MM.1S (cell line): ENCODE measurements around the gene SERPINA4.

Experiments used
- DNase-seq: peaks from one replicate; pipeline ENCODE4 v3.0.0-alpha.2; 2015
- H2AFZ ChIP-seq: fragments of 300-600 bp; sonication (generic); 2 replicates; pipeline ENCODE4 v1.6.0; 2016; ENCODE audit warnings: antibody characterized with exemption, low read length
- H3F3A ChIP-seq: fragments of 300-600 bp; sonication (generic); 2 replicates; pipeline ENCODE4 v1.6.1; 2016; ENCODE audit warnings: mild to moderate bottlenecking, antibody characterized with exemption, low read length, moderate library complexity, mixed read lengths; ENCODE audit not compliant: insufficient read depth
- H3K27ac ChIP-seq: fragments of 300-600 bp; sonication (generic); 2 replicates; pipeline ENCODE4 v1.5.1; 2016; ENCODE audit warnings: mild to moderate bottlenecking, low read length
- H3K27me3 ChIP-seq: fragments of 300-600 bp; sonication (generic); replicated peaks from 2 replicates; pipeline ENCODE4 v1.6.0; 2016; ENCODE audit warnings: low read length; ENCODE audit not compliant: insufficient read depth
- H3K36me3 ChIP-seq: fragments of 300-600 bp; sonication (generic); replicated peaks from 2 replicates; pipeline ENCODE4 v1.6.1; 2016; ENCODE audit warnings: mild to moderate bottlenecking, low read length, mixed read lengths; ENCODE audit not compliant: insufficient read depth
- H3K4me1 ChIP-seq: fragments of 300-600 bp; sonication (generic); 2 replicates; pipeline ENCODE4 v1.6.1; 2016; ENCODE audit warnings: low read length, mixed read lengths
- H3K4me2 ChIP-seq: fragments of 300-600 bp; sonication (generic); 2 replicates; pipeline ENCODE4 v1.6.0; 2016; ENCODE audit warnings: low read depth, low read length
- H3K4me3 ChIP-seq: fragments of 300-600 bp; sonication (generic); 2 replicates; pipeline ENCODE4 v1.5.1; 2016; ENCODE audit warnings: low read length, mixed read lengths
- H3K79me2 ChIP-seq: fragments of 300-600 bp; sonication (generic); 2 replicates; pipeline ENCODE4 v1.6.1; 2016; ENCODE audit warnings: mixed run types, low read length, mixed read lengths
- H3K9ac ChIP-seq: fragments of 300-600 bp; sonication (generic); 2 replicates; pipeline ENCODE4 v1.6.1; 2016; ENCODE audit warnings: low read length, mixed read lengths
- H3K9me2 ChIP-seq: fragments of 300-600 bp; sonication (generic); replicated peaks from 2 replicates; pipeline ENCODE4 v1.6.1; 2016; ENCODE audit warnings: mild to moderate bottlenecking, low read length, mixed read lengths; ENCODE audit not compliant: insufficient read depth
- H3K9me3 ChIP-seq: fragments of 300-600 bp; sonication (generic); replicated peaks from 2 replicates; pipeline ENCODE4 v1.6.1; 2016; ENCODE audit warnings: mild to moderate bottlenecking, low read length, mixed read lengths; ENCODE audit not compliant: insufficient read depth
- H4K20me1 ChIP-seq: fragments of 300-600 bp; sonication (generic); 2 replicates; pipeline ENCODE4 v1.6.1; 2016; ENCODE audit warnings: mild to moderate bottlenecking, low read length, moderate library complexity, mixed read lengths; ENCODE audit not compliant: insufficient read depth
- EZH2 ChIP-seq: fragments of 300-600 bp; sonication (generic); optimal IDR thresholded peaks from 2 replicates; pipeline ENCODE3; 2017; ENCODE audit warnings: low read depth, mild to moderate bottlenecking, antibody characterized with exemption, low read length, mixed read lengths
- EZH2phosphoT487 ChIP-seq: fragments of 300-600 bp; sonication (generic); IDR thresholded peaks from 2 replicates; pipeline ENCODE4 v1.6.1; 2018; ENCODE audit warnings: antibody characterized with exemption, low read length
- TF ChIP-seq, protein P1 (sequence below): fragments of 300-600 bp; sonication (generic); IDR thresholded peaks from 2 replicates; pipeline ENCODE4 v1.5.1; 2016; ENCODE audit warnings: antibody characterized with exemption, low read length, mixed read lengths

The SERPINA4 gene

DNA sequence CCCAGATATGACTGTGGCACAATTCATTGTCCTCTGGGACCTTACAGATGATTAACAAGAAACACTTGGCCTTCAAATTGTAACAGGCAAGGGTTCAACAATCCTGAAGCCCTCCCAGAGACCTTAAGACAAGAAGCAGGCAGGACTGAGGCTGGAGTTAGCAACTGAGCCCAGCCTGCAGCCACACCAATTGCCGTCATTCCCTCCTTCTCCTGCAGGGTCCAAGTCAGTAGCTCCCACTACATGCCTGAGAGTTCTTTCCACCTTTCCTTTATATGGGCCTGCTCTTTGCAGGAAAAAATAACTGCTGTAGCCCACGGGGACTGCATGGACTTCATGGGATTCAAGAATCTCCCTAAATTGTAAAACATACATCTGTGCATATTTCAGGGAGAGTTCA, 2.4 kb upstream of the SERPINA4 start:
- TF ChIP-seq EZH2 (no peak), EZH2phosphoT487 (no peak)
- TF ChIP-seq, protein P1, sequence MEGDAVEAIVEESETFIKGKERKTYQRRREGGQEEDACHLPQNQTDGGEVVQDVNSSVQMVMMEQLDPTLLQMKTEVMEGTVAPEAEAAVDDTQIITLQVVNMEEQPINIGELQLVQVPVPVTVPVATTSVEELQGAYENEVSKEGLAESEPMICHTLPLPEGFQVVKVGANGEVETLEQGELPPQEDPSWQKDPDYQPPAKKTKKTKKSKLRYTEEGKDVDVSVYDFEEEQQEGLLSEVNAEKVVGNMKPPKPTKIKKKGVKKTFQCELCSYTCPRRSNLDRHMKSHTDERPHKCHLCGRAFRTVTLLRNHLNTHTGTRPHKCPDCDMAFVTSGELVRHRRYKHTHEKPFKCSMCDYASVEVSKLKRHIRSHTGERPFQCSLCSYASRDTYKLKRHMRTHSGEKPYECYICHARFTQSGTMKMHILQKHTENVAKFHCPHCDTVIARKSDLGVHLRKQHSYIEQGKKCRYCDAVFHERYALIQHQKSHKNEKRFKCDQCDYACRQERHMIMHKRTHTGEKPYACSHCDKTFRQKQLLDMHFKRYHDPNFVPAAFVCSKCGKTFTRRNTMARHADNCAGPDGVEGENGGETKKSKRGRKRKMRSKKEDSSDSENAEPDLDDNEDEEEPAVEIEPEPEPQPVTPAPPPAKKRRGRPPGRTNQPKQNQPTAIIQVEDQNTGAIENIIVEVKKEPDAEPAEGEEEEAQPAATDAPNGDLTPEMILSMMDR = no peak
- Histone ChIP-seq H3K36me3 (no peaks in the 10 kb centered on the region), H3K27ac (no peak overlapping the region), H3K4me3 (no peak overlapping the region), H3K27me3 (no peaks in the 10 kb centered on the region), H3K9ac (no peak overlapping the region), H3K79me2 (no peaks in the 10 kb centered on the region), H4K20me1 (no peaks in the 10 kb centered on the region), H3K9me3 (no peaks in the 10 kb centered on the region), H3K9me2 (no peaks in the 10 kb centered on the region), H3K4me2 (no peak overlapping the region), H3K4me1 (no peaks in the 10 kb centered on the region), H3F3A (no peaks in the 10 kb centered on the region), H2AFZ (no peak overlapping the region)
- DNase-seq = no peak

GRCh38 chr14:94559638-94560290, 1.5 kb upstream of the SERPINA4 start:
- Histone ChIP-seq H3K4me2 (no peak overlapping the region), H3F3A (no peaks in the 10 kb centered on the region), H3K79me2 (no peaks in the 10 kb centered on the region), H3K9ac (no peak overlapping the region), H3K27me3 (no peaks in the 10 kb centered on the region), H3K9me3 (no peaks in the 10 kb centered on the region), H3K4me3 (no peak overlapping the region), H4K20me1 (no peaks in the 10 kb centered on the region), H3K4me1 (no peaks in the 10 kb centered on the region), H3K36me3 (no peaks in the 10 kb centered on the region), H3K9me2 (no peaks in the 10 kb centered on the region), H2AFZ (no peak overlapping the region), H3K27ac (no peak overlapping the region)
- TF ChIP-seq, protein P1 = no peak
- TF ChIP-seq EZH2 (no peak), EZH2phosphoT487 (no peak)
- DNase-seq = no peak

GRCh38 chr14:94560291-94560665, 964 bp upstream of the SERPINA4 start:
- Histone ChIP-seq H4K20me1 (no peaks in the 10 kb centered on the region), H3K9ac (no peak overlapping the region), H3K79me2 (no peaks in the 10 kb centered on the region), H3K27me3 (no peaks in the 10 kb centered on the region), H2AFZ (no peak overlapping the region), H3K9me2 (no peaks in the 10 kb centered on the region), H3K4me2 (no peak overlapping the region), H3K4me3 (no peak overlapping the region), H3K9me3 (no peaks in the 10 kb centered on the region), H3F3A (no peaks in the 10 kb centered on the region), H3K27ac (no peak overlapping the region), H3K36me3 (no peaks in the 10 kb centered on the region), H3K4me1 (no peaks in the 10 kb centered on the region)
- DNase-seq = no peak
- no peak for TF ChIP-seq EZH2
- no peak for TF ChIP-seq EZH2phosphoT487
- TF ChIP-seq, protein P1 = no peak
